GM21529 (cell line): ENCODE results near the gene HMGXB4.

Experiments
- ATAC-seq: cut with Tn5 transposase; IDR thresholded peaks from one replicate; pipeline ENCODE4 v1.9.1; 2021; ENCODE audit not compliant: unreplicated experiment

The HMGXB4 gene

GRCh38 chr22:35253946-35254345 lies 3.3 kb upstream of the HMGXB4 start:
- ATAC-seq, result no peak

GRCh38 chr22:35257002-35257320 lies 332 bp upstream of the HMGXB4 start:
- no peak for ATAC-seq

GRCh38 chr22:35258191-35258988 lies 1.1 kb downstream of the HMGXB4 start:
- no peak for ATAC-seq

- ATAC-seq, result no peak
Measured at GRCh38 chr22:35264986-35265385, 7.7 kb downstream of the HMGXB4 start.

- no peak for ATAC-seq
Measured at GRCh38 chr22:35266277-35266676, 9.0 kb downstream of the HMGXB4 start.

- ATAC-seq, result no peak
Measured at GRCh38 chr22:35269630-35270029, 12.3 kb downstream of the HMGXB4 start.

GRCh38 chr22:35274154-35274871 lies 17.0 kb downstream of the HMGXB4 start:
- no peak for ATAC-seq

- ATAC-seq, result no peak
Measured at GRCh38 chr22:35275580-35275979, 18.3 kb downstream of the HMGXB4 start.

- no peak for ATAC-seq
Measured at GRCh38 chr22:35276019-35276418, 18.7 kb downstream of the HMGXB4 start.

- no peak for ATAC-seq
Measured at GRCh38 chr22:35288116-35288515, 30.8 kb downstream of the HMGXB4 start.

- ATAC-seq, result no peak
Measured at GRCh38 chr22:35292786-35293185, 35.5 kb downstream of the HMGXB4 start.

- ATAC-seq, result no peak
Measured at GRCh38 chr22:35296051-35296450, 38.8 kb downstream of the HMGXB4 start.

- ATAC-seq, result no peak
Measured at GRCh38 chr22:35299217-35299672, 42.0 kb downstream of the HMGXB4 start.

GRCh38 chr22:35299673-35300499 lies 42.6 kb downstream of the HMGXB4 start, which contains the start of gene TOM1:
Gene TOM1 (plus strand): TSS chr22:35299894. CDS start chr22:35299929, 35 bp downstream.
- ATAC-seq, result peak; percentile 96

- ATAC-seq, result no peak
Measured at GRCh38 chr22:35301372-35301874, 44.1 kb downstream of the HMGXB4 start.

- no peak for ATAC-seq
Measured at GRCh38 chr22:35303029-35303624, 45.8 kb downstream of the HMGXB4 start.

GRCh38 chr22:35305525-35306070 lies 48.3 kb downstream of the HMGXB4 start:
- ATAC-seq, result no peak

GRCh38 chr22:35306350-35306967 lies 49.2 kb downstream of the HMGXB4 start:
- ATAC-seq, result no peak

GRCh38 chr22:35307372-35307771 lies 50.1 kb downstream of the HMGXB4 start:
- no peak for ATAC-seq

GRCh38 chr22:35307892-35308291 lies 50.6 kb downstream of the HMGXB4 start:
- no peak for ATAC-seq
